Activated gamma-delta T cell treated with Interleukin-2 at 50 U/mL for 16 hours (primary cell): ENCODE data around the gene GPATCH2L.

Experiments used
- DNase-seq: peaks from one replicate; pipeline ENCODE4 v3.0.0-alpha.2; 2020

The GPATCH2L gene

GRCh38 chr14:76259029-76259735 is 107.5 kb downstream of the GPATCH2L start:
- DNase-seq: no peak

GRCh38 chr14:76260749-76261148 is 109.0 kb downstream of the GPATCH2L start:
- no peak for DNase-seq

- DNase-seq: no peak
Observed at GRCh38 chr14:76261371-76261811, 109.7 kb downstream of the GPATCH2L start.

- DNase-seq: no peak
Observed at GRCh38 chr14:76262641-76263040, 110.9 kb downstream of the GPATCH2L start.
